ENCODE results near the gene RGS10.

The RGS10 gene

DNA sequence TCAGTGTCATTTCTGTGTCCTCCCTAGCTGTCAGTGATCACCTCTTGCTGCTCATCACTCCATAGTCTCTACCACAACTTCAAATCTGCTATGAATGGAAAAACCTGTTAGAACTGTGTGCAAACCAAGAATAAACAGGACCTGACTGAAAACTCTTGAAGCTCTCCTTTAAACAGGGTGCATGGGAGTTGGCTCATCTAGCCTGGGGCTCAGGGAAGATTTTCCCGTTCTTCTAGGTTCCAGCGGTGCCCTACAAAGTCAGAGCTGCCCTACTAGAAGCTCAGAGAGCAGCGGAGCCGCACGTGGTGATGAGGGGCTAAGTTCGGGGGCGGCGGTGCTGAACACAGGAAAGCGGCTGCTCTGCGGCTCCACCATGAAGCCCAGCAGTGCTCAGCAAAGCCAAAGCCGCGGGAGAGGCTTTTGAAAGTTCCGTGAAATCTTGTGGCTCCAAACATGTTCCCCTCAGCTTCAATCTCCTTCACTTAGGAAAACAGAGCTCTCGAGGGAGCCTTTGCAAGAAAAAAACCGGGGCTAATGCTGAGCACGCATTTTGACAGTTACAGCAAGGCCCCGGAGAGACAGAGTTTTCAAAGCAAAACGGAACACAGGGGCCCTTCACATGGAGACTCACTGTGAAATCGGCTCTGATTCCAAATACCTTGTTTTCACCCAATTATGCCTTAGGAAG, 30.5 kb downstream of the RGS10 start:
- no peaks in the 10 kb centered on the region for H3K9me3 ChIP-seq (ENCODE audit: control insufficient read depth, low read length)
- no peaks in the 10 kb centered on the region for H3K36me3 ChIP-seq (ENCODE audit: control insufficient read depth, insufficient read depth, low read length)
- H3K4me1 ChIP-seq (ENCODE audit: control insufficient read depth, insufficient read depth, low read length) = peaks cover 3% of the 10 kb centered on the region
- no peaks in the 10 kb centered on the region for H3K27me3 ChIP-seq (ENCODE audit: control insufficient read depth, insufficient read depth, low read length)
- H3K9ac ChIP-seq (ENCODE audit: low read length) = no peak overlapping the region
- no peak overlapping the region for H3K4me3 ChIP-seq (ENCODE audit: low read length)

DNA sequence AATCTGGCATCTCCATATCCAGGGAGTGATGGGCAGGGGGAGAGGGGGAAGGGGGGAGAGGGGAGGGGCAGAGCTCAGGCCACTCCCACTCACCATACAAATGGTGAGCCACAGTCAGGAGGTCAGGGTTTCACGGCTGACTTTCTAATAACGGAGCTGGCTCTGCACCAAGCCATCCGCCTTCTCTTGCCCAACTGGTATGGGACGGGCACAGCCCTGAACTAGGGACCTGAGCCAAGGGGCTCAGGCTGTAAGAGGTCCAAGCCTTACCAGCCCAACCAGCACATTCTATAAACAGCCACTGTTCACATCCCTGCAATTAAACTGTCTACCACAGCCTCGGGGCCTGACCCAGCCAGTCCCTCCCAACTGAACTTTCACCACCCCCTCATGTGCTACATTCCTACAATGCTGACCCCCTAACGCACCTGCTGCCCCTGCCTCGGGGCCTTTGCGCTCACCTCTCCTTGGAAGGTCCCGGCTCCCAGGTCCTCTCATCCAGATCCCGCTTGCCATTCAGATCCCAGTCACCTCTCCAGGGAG, 32.5 kb downstream of the RGS10 start:
- Histone ChIP-seq H3K9me3 (ENCODE audit: control insufficient read depth, low read length) (no peaks in the 10 kb centered on the region), H3K36me3 (ENCODE audit: control insufficient read depth, insufficient read depth, low read length) (no peaks in the 10 kb centered on the region), H3K27me3 (ENCODE audit: control insufficient read depth, insufficient read depth, low read length) (no peaks in the 10 kb centered on the region), H3K4me1 (ENCODE audit: control insufficient read depth, insufficient read depth, low read length) (peaks cover under 1% of the 10 kb centered on the region), H3K9ac (ENCODE audit: low read length) (no peak overlapping the region), H3K4me3 (ENCODE audit: low read length) (no peak overlapping the region)

DNA sequence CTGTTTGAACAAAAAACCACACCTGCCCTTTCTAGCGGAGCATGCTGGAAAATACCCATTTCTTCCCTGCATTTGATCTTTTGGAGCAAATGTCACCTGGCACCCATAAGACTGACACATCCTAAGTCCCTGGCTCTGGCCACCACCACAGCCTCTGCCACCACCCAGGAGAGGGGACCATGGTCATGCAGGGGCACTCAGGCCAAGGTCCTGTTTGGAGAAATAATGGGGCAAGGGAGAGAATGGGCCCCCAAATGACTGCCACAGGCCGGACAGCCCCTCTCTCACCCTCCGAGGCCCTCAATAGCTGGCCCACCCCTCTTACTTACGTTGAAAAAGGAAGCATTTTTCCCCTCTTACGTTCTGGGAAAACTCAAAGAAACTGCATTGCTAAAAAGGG, 35.4 kb downstream of the RGS10 start:
- Histone ChIP-seq H3K36me3 (ENCODE audit: control insufficient read depth, insufficient read depth, low read length) (no peaks in the 10 kb centered on the region), H3K9ac (ENCODE audit: low read length) (no peak overlapping the region), H3K27me3 (ENCODE audit: control insufficient read depth, insufficient read depth, low read length) (no peaks in the 10 kb centered on the region), H3K4me1 (ENCODE audit: control insufficient read depth, insufficient read depth, low read length) (peaks cover 4% of the 10 kb centered on the region), H3K4me3 (ENCODE audit: low read length) (no peak overlapping the region), H3K9me3 (ENCODE audit: control insufficient read depth, low read length) (no peaks in the 10 kb centered on the region)

DNA sequence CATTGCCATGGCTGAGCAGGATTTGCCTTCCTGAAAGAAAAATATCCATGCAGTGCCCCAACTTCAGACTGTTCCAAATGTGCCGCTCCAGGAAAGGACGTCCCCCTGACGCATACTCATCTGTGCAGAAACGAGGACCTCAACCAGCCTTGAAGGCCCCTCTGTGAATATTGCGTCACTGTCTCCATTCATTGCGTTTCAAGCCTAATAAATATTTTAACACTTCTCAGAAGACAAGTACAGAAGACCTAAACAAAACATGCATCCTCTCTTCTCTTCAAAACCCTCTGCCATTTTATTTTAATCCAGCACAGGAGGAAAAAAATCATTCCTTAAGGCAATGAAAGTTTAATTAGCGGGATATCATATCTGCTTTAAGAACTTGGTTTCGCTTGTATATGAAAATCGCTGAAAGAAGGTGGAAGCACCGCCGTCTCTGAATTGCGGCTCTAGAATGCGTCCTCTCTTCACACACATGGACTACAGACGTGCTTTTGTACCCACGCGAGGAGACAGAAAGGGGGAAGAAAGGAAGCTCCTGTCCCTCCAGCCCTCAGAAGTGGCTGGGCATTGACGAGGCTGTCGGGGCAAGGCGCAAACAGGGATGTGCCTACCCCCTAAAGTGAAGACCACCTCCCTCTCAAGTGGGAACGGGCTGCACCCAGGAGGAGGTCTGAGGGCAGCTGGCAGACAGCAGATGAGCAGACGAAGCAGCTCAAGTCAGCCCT, 36.8 kb downstream of the RGS10 start:
- Histone ChIP-seq H3K9me3 (ENCODE audit: control insufficient read depth, low read length) (no peaks in the 10 kb centered on the region), H3K36me3 (ENCODE audit: control insufficient read depth, insufficient read depth, low read length) (no peaks in the 10 kb centered on the region), H3K4me3 (ENCODE audit: low read length) (no peak overlapping the region), H3K4me1 (ENCODE audit: control insufficient read depth, insufficient read depth, low read length) (peaks cover 4% of the 10 kb centered on the region), H3K27me3 (ENCODE audit: control insufficient read depth, insufficient read depth, low read length) (no peaks in the 10 kb centered on the region), H3K9ac (ENCODE audit: low read length) (no peak overlapping the region)

DNA sequence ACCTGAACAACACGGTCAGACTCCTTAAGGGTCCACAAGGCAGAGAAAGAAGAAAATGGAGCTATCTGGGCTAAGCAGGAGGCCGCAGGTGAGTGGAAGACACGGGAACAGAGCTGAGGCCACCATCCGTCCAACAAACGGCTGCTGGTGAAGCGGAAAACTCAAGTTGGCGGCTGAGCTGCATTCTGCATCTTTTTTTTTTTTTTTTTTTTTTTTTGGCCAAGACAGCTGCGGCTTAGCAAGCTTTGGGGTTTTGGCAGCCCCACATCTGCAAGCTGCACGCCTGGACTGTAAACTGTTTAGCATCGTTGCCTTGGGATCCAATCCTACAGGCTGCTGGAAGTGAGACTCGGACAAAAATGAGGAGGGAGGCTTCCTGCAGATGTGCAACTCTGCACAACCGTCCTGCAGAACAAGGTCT, 37.4 kb downstream of the RGS10 start:
- H3K4me1 ChIP-seq (ENCODE audit: control insufficient read depth, insufficient read depth, low read length) = peaks cover 4% of the 10 kb centered on the region
- no peaks in the 10 kb centered on the region for H3K36me3 ChIP-seq (ENCODE audit: control insufficient read depth, insufficient read depth, low read length)
- H3K9ac ChIP-seq (ENCODE audit: low read length) = no peak overlapping the region
- no peak overlapping the region for H3K4me3 ChIP-seq (ENCODE audit: low read length)
- no peaks in the 10 kb centered on the region for H3K9me3 ChIP-seq (ENCODE audit: control insufficient read depth, low read length)
- H3K27me3 ChIP-seq (ENCODE audit: control insufficient read depth, insufficient read depth, low read length) = no peaks in the 10 kb centered on the region

DNA sequence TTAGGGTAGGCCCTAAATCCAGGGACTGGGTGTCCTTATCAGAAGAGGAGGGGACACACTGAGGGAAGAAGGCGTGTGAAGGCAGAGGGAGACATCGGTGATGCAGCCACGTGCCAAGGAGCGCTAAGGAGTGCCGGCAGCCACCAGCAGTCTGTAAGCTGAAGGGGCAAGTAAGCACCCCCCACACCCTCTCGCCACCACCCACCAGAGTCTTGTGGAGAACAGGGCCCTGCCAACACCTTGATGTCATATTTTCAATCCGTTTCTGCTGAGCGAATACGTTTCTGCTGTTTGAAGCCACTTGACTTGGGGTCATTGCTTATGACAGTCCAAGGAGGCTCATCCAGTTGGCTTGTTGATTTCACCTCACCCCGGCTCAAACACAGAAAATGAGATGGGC, 37.9 kb downstream of the RGS10 start:
- H3K9me3 ChIP-seq (ENCODE audit: control insufficient read depth, low read length) = no peaks in the 10 kb centered on the region
- no peaks in the 10 kb centered on the region for H3K27me3 ChIP-seq (ENCODE audit: control insufficient read depth, insufficient read depth, low read length)
- H3K9ac ChIP-seq (ENCODE audit: low read length) = no peak overlapping the region
- H3K4me3 ChIP-seq (ENCODE audit: low read length) = no peak overlapping the region
- H3K36me3 ChIP-seq (ENCODE audit: control insufficient read depth, insufficient read depth, low read length) = no peaks in the 10 kb centered on the region
- H3K4me1 ChIP-seq (ENCODE audit: control insufficient read depth, insufficient read depth, low read length) = peaks cover 4% of the 10 kb centered on the region

DNA sequence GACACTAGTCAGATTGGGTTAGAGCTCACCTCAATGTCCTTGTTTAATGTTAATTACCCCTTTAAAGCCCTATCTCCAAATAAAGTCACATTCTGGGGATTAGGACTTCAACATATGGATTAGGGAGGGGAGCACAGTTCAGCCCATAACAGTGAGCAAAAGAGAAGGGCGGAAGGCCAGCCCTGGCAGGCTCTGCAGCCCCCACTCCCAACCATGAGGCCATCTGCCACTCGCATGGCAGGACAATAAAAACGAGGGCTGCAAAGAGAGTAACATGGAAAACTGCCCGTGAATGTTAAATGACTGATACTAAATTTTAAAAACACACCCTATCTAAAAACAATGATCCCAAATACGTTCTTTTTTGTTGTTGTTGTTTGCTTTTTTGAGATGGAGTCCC, 38.7 kb downstream of the RGS10 start:
- Histone ChIP-seq H3K27me3 (ENCODE audit: control insufficient read depth, insufficient read depth, low read length) (no peaks in the 10 kb centered on the region), H3K4me3 (ENCODE audit: low read length) (no peak overlapping the region), H3K9ac (ENCODE audit: low read length) (no peak overlapping the region), H3K9me3 (ENCODE audit: control insufficient read depth, low read length) (no peaks in the 10 kb centered on the region), H3K36me3 (ENCODE audit: control insufficient read depth, insufficient read depth, low read length) (no peaks in the 10 kb centered on the region), H3K4me1 (ENCODE audit: control insufficient read depth, insufficient read depth, low read length) (peaks cover 9% of the 10 kb centered on the region)

DNA sequence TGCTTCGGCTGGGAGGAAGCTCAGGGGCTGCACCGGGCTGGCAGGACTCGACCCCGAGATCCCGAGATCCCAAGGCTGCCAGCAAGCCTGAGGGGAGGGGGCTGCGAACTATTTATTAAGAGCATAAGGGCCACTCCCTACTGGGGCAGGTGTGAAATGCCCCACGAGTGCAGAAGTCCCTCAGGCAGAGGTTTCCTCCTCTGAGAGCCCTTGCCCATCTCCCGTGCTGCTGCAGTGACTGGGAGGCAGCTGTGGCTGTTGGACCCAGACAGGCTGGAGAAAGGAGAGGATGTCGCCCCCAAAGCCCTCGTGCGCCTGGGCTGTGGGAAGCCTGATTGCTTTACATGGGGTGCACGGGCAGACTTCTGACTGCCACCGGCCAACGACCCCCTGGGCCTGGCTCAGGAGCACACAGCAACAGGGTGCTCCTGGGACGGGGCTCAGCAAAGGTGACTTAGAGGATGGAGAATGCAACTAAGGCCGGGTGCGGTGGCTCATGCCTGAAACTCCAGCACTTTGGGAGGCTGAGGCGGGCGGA, 39.8 kb downstream of the RGS10 start:
- Histone ChIP-seq H3K27me3 (ENCODE audit: control insufficient read depth, insufficient read depth, low read length) (no peaks in the 10 kb centered on the region), H3K9ac (ENCODE audit: low read length) (no peak overlapping the region), H3K36me3 (ENCODE audit: control insufficient read depth, insufficient read depth, low read length) (no peaks in the 10 kb centered on the region), H3K4me1 (ENCODE audit: control insufficient read depth, insufficient read depth, low read length) (peaks cover 9% of the 10 kb centered on the region), H3K9me3 (ENCODE audit: control insufficient read depth, low read length) (no peaks in the 10 kb centered on the region), H3K4me3 (ENCODE audit: low read length) (no peak overlapping the region)

DNA sequence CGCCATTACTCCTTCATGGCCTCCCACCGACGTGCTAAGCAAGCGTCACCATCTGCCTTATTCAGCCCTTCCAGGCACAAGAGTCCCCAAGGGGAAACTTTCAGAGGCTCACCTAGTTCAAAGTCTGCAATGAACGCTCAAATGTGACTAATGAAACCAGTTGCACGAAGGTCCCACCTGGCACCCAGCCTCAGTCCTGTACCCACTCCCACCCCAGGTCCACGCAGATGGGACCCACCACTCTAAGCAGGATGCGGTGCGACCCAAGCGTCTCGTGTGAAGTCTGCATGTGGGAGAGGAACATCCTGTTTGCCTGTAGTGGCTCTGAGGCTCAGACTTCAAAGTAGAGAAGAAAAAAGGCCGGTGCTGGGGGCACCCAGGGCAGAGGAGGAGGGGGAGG, 40.3 kb downstream of the RGS10 start:
- Histone ChIP-seq H3K27me3 (ENCODE audit: control insufficient read depth, insufficient read depth, low read length) (no peaks in the 10 kb centered on the region), H3K9ac (ENCODE audit: low read length) (no peak overlapping the region), H3K36me3 (ENCODE audit: control insufficient read depth, insufficient read depth, low read length) (no peaks in the 10 kb centered on the region), H3K4me3 (ENCODE audit: low read length) (no peak overlapping the region), H3K4me1 (ENCODE audit: control insufficient read depth, insufficient read depth, low read length) (peaks cover 9% of the 10 kb centered on the region), H3K9me3 (ENCODE audit: control insufficient read depth, low read length) (no peaks in the 10 kb centered on the region)

DNA sequence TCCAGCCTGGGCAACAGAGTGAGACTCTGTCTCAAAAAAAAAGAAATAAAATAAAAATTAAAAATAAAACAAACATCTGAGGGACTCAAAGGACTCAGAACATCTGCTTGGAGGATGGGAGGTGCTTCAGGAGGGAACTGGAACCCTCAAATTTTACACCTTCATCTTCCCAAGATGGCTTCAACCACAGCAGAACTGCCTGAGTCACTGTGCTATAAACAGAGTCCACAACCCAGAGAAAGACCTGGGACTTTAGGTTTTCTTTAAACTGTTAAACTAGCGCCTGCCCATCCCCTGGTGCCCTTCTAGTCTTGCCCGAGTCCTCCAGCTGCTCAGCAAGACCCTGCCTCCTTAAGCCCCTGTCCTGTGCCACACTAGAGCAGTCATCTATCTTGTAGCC, 40.8 kb downstream of the RGS10 start:
- Histone ChIP-seq H3K4me1 (ENCODE audit: control insufficient read depth, insufficient read depth, low read length) (peaks cover 9% of the 10 kb centered on the region), H3K9ac (ENCODE audit: low read length) (no peak overlapping the region), H3K36me3 (ENCODE audit: control insufficient read depth, insufficient read depth, low read length) (no peaks in the 10 kb centered on the region), H3K4me3 (ENCODE audit: low read length) (no peak overlapping the region), H3K27me3 (ENCODE audit: control insufficient read depth, insufficient read depth, low read length) (no peaks in the 10 kb centered on the region), H3K9me3 (ENCODE audit: control insufficient read depth, low read length) (no peaks in the 10 kb centered on the region)

DNA sequence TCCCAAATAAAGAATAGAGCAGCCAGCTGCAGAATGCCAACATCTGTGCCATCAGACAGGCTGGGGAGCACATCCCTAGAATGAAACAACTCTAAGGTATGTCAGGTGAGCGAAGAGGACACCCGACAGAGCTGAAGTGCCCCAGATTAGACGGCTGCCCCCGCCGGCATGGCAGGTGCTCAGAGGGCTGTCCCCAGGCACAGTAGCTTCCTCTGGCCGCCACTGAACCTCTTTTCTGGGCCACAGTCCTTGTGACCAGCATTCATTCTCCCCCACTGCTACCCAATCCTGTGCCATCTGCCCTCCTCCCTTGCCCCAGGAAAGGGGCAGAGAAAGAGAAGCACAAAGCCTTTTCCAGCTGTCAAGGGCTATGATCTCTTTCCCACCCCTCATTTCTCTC, 41.7 kb downstream of the RGS10 start:
- no peaks in the 10 kb centered on the region for H3K36me3 ChIP-seq (ENCODE audit: control insufficient read depth, insufficient read depth, low read length)
- H3K27me3 ChIP-seq (ENCODE audit: control insufficient read depth, insufficient read depth, low read length) = no peaks in the 10 kb centered on the region
- H3K9ac ChIP-seq (ENCODE audit: low read length) = no peak overlapping the region
- peaks cover 9% of the 10 kb centered on the region for H3K4me1 ChIP-seq (ENCODE audit: control insufficient read depth, insufficient read depth, low read length)
- no peaks in the 10 kb centered on the region for H3K9me3 ChIP-seq (ENCODE audit: control insufficient read depth, low read length)
- H3K4me3 ChIP-seq (ENCODE audit: low read length) = no peak overlapping the region

DNA sequence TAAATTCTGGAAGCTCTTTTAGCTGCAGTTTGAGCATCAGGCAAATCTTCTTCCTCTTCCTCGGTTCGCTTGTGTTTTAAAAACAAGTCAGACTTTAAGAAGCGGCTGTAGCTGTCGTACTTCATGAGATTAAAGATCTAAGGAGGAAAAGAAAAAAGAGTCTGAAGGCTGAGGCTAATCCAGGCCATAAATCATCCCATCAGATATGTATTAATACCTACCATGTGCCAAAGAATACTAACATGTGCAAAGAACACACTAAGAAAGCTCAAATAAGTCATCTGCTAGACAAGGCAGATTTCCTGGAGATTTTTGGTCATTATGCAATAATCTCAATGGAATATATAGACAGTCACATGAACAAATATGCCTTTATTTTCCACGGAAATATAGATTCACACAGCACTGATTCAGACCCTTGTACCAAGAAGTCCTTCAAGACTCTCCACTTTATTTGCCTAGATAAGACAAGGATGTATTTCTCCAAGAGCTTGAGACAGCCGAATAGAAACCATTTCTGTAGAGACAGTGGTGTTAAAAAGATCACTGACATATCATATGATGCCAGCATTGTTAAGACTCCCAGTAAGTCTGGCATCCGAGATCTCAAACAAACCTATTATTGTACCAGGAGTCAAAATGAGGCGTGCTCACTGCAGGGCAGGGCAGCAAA, 42.3 kb downstream of the RGS10 start:
- Histone ChIP-seq H3K4me3 (ENCODE audit: low read length) (no peak overlapping the region), H3K27me3 (ENCODE audit: control insufficient read depth, insufficient read depth, low read length) (no peaks in the 10 kb centered on the region), H3K4me1 (ENCODE audit: control insufficient read depth, insufficient read depth, low read length) (peaks cover 9% of the 10 kb centered on the region), H3K36me3 (ENCODE audit: control insufficient read depth, insufficient read depth, low read length) (no peaks in the 10 kb centered on the region), H3K9ac (ENCODE audit: low read length) (no peak overlapping the region), H3K9me3 (ENCODE audit: control insufficient read depth, low read length) (no peaks in the 10 kb centered on the region)
